HG03095 (cell line): ENCODE measurements around the gene SERINC3.
A peak's percentile ranks its signal among the peaks of the same experiment; 100 is the strongest.
"Not testable (repeated sequence)": the region's sequence is repeated elsewhere in the genome, so short reads cannot be mapped to it uniquely, and the experiment has no call there.

ENCODE experiments used
- ATAC-seq: cut with Tn5 transposase; IDR thresholded peaks from one replicate; pipeline ENCODE4 v1.9.1; 2021; ENCODE audit warnings: moderate library complexity; ENCODE audit not compliant: unreplicated experiment

Gene SERINC3

GRCh38 chr20:44494681-44495080 is 27.2 kb downstream of the SERINC3 start:
- no peak for ATAC-seq

- no peak for ATAC-seq
Measured at GRCh38 chr20:44494266-44494665, 27.6 kb downstream of the SERINC3 start.

- ATAC-seq, result no peak
Measured at GRCh38 chr20:44491635-44492395, 30.1 kb downstream of the SERINC3 start.

- no peak for ATAC-seq
Measured at GRCh38 chr20:44489931-44490330, 31.9 kb downstream of the SERINC3 start.

- ATAC-seq, result no peak
Measured at GRCh38 chr20:44489223-44489622, 32.6 kb downstream of the SERINC3 start.

- no peak for ATAC-seq
Measured at GRCh38 chr20:44488551-44488950, 33.3 kb downstream of the SERINC3 start.

- ATAC-seq, result no peak
Measured at GRCh38 chr20:44485830-44486198, 36.1 kb downstream of the SERINC3 start.

GRCh38 chr20:44485078-44485829 is 36.6 kb downstream of the SERINC3 start:
- ATAC-seq, result no peak

- ATAC-seq, result no peak
Measured at GRCh38 chr20:44483112-44483511, 38.8 kb downstream of the SERINC3 start.

GRCh38 chr20:44481719-44482416 is 40.0 kb downstream of the SERINC3 start:
- no peak for ATAC-seq

GRCh38 chr20:44480097-44480496 is 41.8 kb downstream of the SERINC3 start:
- no peak for ATAC-seq

- ATAC-seq, result no peak
Measured at GRCh38 chr20:44479643-44480042, 42.2 kb downstream of the SERINC3 start.

- ATAC-seq, result no peak
Measured at GRCh38 chr20:44478206-44478605, 43.7 kb downstream of the SERINC3 start.

- no peak for ATAC-seq
Measured at GRCh38 chr20:44477151-44477550, 44.7 kb downstream of the SERINC3 start.

GRCh38 chr20:44475694-44476560 is 45.9 kb downstream of the SERINC3 start, which contains the start of gene TTPAL:
Gene TTPAL (plus strand): TSS chr20:44475874. CDS start chr20:44480000, 4,126 bp downstream.
- ATAC-seq, result peak; percentile 82

GRCh38 chr20:44475372-44475693 is 46.5 kb downstream of the SERINC3 start:
- no peak for ATAC-seq

- ATAC-seq, result not testable (repeated sequence)
Measured at GRCh38 chr20:44472283-44472682, 49.6 kb downstream of the SERINC3 start.

- ATAC-seq, result no peak
Measured at GRCh38 chr20:44471481-44471882, 50.4 kb downstream of the SERINC3 start.

- no peak for ATAC-seq
Measured at GRCh38 chr20:44470327-44470726, 51.5 kb downstream of the SERINC3 start.

GRCh38 chr20:44468044-44468782 is 53.7 kb downstream of the SERINC3 start:
- no peak for ATAC-seq
